ENCODE measurements around the gene RNF13.

DNA sequence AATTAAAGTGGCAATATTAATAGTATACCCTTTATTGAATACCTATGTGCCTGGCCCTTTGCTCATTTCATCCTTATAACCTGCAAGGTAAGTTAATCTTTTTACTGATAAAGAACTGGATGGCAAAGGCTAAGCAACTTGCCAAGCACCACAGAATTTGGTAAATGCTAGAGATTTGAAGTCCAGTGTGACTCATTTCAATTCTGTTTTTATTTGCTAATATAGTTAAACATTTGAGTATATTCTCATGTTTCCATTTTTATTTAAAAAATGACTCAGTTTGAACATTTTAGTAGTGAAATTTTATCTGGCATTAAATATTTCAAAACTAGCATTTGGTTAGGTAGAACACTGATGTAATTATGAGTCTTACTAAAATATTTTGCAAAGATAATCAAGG lies 146.4 kb downstream of the RNF13 start:
- TF ChIP-seq, protein P1, sequence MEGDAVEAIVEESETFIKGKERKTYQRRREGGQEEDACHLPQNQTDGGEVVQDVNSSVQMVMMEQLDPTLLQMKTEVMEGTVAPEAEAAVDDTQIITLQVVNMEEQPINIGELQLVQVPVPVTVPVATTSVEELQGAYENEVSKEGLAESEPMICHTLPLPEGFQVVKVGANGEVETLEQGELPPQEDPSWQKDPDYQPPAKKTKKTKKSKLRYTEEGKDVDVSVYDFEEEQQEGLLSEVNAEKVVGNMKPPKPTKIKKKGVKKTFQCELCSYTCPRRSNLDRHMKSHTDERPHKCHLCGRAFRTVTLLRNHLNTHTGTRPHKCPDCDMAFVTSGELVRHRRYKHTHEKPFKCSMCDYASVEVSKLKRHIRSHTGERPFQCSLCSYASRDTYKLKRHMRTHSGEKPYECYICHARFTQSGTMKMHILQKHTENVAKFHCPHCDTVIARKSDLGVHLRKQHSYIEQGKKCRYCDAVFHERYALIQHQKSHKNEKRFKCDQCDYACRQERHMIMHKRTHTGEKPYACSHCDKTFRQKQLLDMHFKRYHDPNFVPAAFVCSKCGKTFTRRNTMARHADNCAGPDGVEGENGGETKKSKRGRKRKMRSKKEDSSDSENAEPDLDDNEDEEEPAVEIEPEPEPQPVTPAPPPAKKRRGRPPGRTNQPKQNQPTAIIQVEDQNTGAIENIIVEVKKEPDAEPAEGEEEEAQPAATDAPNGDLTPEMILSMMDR (IDR thresholded peaks at IDR 0.05 in 4 of 5, conservative IDR thresholded peaks at IDR 0.05 in 1 of 5): no peak
- TF ChIP-seq POLR2A (IDR thresholded peaks at IDR 0.05): no peak

Measured in gastrocnemius medialis (tissue), 4 donors.